SJCRH30 (cell line): ENCODE data around the gene HSPE1. TPM values are rescaled to one million over a fixed set of nuclear protein-coding genes. Genes with fewer than 3 reads are reported as not detected.
"Not testable (repeated sequence)": the region's sequence is repeated elsewhere in the genome, so short reads cannot be mapped to it uniquely, and the experiment has no call there.

ENCODE experiments used
- DNase-seq, 2 experiments: peaks; one replicate each; pipeline ENCODE4 v3.0.0-alpha.2; 2015 to 2020
- H3K27ac ChIP-seq: fragments of 250-450 bp; sonication (Bioruptor Pico); 2 replicates; pipeline ENCODE4 v1.5.1; 2020; ENCODE audit warnings: mild to moderate bottlenecking, moderate library complexity
- H3K27me3 ChIP-seq: fragments of 250-450 bp; sonication (Bioruptor Pico); 2 replicates; pipeline ENCODE4 v1.5.1; 2020; ENCODE audit warnings: mild to moderate bottlenecking, moderate library complexity
- H3K36me3 ChIP-seq: fragments of 250-450 bp; sonication (Bioruptor Pico); 2 replicates; pipeline ENCODE4 v1.5.1; 2020; ENCODE audit warnings: mild to moderate bottlenecking, moderate library complexity
- H3K4me1 ChIP-seq: fragments of 250-450 bp; sonication (Bioruptor Pico); 2 replicates; pipeline ENCODE4 v1.5.1; 2020; ENCODE audit warnings: mild to moderate bottlenecking, moderate library complexity
- H3K4me3 ChIP-seq: fragments of 250-450 bp; sonication (Bioruptor Pico); 2 replicates; pipeline ENCODE4 v1.5.1; 2020; ENCODE audit warnings: mild to moderate bottlenecking, moderate library complexity
- H3K9me3 ChIP-seq: fragments of 250-450 bp; sonication (Bioruptor Pico); replicated peaks from 2 replicates; pipeline ENCODE4 v1.5.1; 2020; ENCODE audit warnings: mild to moderate bottlenecking, moderate library complexity
- total RNA-seq: library from RNA; depleted of rRNA; stranded (reverse); fragments of >200 nt; shearing (Covaris generic); gene quantifications from 2 replicates; pipeline ENCODE4 v1.2.3, GENCODE V29; 2014

Gene HSPE1
- total RNA-seq, 1 experiment from 2014 or later: 395 TPM

DNA sequence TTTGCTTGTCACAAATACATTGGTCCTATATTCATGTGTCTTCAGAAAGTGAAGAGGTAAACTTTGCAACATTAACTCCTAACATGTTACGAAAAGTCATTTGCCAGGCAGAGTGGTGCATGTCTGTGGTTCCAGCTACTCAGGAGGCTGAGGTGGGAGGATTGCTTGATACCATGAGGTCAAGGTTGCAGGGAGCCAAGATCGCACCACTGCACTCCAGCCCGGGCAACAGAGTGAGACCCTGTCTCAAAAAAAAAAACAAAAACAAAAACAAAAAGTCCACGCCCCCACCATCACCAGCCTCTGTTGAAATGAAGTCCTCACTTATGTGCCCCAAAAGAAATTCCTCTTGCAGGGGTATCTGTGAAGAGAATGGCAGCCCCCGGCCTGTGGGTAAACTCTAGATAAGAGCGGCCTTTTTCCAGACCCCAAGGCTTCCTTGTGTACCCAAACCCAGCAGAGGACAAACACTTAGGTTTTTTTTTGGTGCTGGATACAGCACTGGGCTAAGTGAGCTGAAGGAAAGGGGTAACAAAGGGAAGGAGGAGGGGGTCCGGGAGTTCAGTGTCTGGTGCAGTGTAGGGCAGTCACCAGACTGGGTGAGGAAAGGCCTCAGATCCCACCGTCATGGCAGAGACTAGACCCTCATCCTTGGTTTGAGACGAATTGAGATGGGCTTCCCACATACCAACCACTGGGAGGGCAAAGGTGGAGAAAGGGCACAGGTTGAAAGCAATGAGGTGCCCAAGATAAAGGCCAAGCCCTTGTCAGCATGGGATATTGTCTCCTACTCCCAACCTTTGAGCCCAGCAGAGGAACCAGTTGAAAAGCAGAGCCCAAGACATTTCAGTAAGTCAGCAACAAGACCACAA lies 19.8 kb upstream of the HSPE1 start:
- DNase-seq: no peak
- H3K36me3 ChIP-seq: peaks cover 10% of the 10 kb centered on the region
- H3K27ac ChIP-seq: no peak overlapping the region
- H3K4me3 ChIP-seq: no peak overlapping the region
- no peaks in the 10 kb centered on the region for H3K4me1 ChIP-seq
- H3K9me3 ChIP-seq: peaks cover 4% of the 10 kb centered on the region; the same call in 1 of the 2 replicates
- H3K27me3 ChIP-seq: no peaks in the 10 kb centered on the region

DNA sequence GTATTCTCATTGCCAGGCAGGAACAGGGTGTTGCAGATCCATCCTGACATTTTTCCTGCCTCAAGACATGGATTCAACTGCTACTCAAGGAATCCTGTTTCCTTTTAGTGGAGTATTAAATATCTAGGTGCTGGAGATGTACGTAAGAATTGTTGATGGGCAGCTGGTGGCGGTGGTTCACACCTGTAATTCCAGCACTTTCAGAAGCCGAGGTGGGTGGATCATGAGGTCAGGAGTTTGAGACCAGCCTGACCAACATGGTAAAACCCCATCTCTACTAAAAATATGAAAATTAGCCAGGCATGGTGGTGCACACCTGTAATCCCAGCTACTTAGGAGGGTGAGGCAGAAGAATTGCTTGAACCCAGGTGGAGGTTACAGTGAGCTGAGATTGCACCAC lies 15.9 kb upstream of the HSPE1 start:
- not testable (repeated sequence) for DNase-seq, H3K27ac ChIP-seq, H3K9me3 ChIP-seq, H3K27me3 ChIP-seq, H3K4me1 ChIP-seq, H3K4me3 ChIP-seq
- H3K36me3 ChIP-seq: peaks cover 42% of the 10 kb centered on the region

GRCh38 chr2:197486175-197486574 lies 14.0 kb upstream of the HSPE1 start:
- peaks cover 61% of the 10 kb centered on the region for H3K36me3 ChIP-seq
- no peak overlapping the region for H3K4me3 ChIP-seq
- peaks cover 4% of the 10 kb centered on the region; the same call in 1 of the 2 replicates for H3K9me3 ChIP-seq
- H3K27me3 ChIP-seq: no peaks in the 10 kb centered on the region
- DNase-seq: no peak
- no peaks in the 10 kb centered on the region for H3K4me1 ChIP-seq
- no peak overlapping the region for H3K27ac ChIP-seq

DNA sequence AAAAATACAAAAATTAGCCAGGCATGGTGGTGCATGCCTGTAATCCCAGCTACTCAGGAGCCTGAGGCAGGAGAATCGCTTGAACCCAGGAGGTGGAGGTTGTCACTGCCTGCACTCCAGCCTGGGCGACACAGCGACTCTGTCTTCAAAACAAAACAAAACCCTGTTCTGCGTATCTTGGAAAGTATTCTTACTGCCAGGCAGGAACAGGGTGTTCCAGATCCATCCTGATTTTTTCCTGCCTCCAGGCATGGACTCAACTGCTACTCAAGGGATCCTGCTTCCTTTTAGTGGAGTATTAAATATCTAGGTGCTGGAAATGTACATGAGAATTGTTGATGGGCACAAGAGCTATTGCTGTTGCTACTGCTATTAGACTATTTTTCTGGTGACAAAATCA lies 12.8 kb upstream of the HSPE1 start:
- no peaks in the 10 kb centered on the region for H3K27me3 ChIP-seq
- peaks cover 4% of the 10 kb centered on the region; the same call in 1 of the 2 replicates for H3K9me3 ChIP-seq
- no peaks in the 10 kb centered on the region for H3K4me1 ChIP-seq
- no peak overlapping the region for H3K4me3 ChIP-seq
- DNase-seq: no peak
- peaks cover 73% of the 10 kb centered on the region for H3K36me3 ChIP-seq
- no peak overlapping the region for H3K27ac ChIP-seq

DNA sequence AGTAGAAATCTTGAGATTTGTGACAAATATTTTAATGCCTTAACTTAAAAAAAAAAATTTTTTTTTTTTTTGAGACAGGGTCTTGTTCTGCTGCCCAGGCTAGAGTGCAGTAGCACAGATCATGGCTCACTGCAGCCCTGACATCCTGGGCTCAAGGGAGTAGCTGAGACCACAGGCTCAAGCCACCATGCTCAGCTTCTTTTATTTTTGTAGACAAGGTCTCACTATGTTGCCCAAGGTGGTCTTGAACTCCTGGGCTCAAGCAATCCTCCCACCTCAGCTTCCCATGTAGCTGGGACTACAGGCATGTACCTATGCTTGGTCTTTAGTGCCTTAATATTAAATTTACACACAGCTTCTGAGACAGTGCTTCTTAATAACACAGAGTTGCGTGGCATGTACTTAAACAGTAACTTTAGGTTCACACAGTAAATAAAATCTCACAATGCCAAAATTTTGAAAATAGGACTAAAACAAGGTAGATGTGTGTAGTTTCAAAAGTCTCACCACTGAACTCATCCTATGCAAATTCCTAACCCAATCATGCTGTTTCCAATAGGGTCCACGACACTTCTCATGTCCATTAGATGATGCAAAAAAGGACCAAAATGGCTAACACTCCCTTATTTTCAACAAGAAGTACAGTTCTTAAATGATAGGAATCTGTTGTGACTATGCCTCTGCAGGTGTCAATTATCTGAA lies 4.6 kb upstream of the HSPE1 start:
- Histone ChIP-seq H3K27me3 (no peaks in the 10 kb centered on the region), H3K27ac (no peak overlapping the region), H3K4me1 (peaks cover 4% of the 10 kb centered on the region; the same call in 1 of the 2 replicates), H3K4me3 (no peak overlapping the region), H3K36me3 (peaks cover 80% of the 10 kb centered on the region), H3K9me3 (no peaks in the 10 kb centered on the region)
- DNase-seq: no peak

- H3K36me3 ChIP-seq: peaks cover 76% of the 10 kb centered on the region
- H3K4me1 ChIP-seq: peaks cover 4% of the 10 kb centered on the region; the same call in 1 of the 2 replicates
- H3K27ac ChIP-seq: no peak overlapping the region
- no peak overlapping the region for H3K4me3 ChIP-seq
- no peaks in the 10 kb centered on the region for H3K27me3 ChIP-seq
- H3K9me3 ChIP-seq: no peaks in the 10 kb centered on the region
- DNase-seq: no peak
These were observed 3.5 kb upstream of the HSPE1 start for GRCh38 chr2:197496695-197497094.

DNA sequence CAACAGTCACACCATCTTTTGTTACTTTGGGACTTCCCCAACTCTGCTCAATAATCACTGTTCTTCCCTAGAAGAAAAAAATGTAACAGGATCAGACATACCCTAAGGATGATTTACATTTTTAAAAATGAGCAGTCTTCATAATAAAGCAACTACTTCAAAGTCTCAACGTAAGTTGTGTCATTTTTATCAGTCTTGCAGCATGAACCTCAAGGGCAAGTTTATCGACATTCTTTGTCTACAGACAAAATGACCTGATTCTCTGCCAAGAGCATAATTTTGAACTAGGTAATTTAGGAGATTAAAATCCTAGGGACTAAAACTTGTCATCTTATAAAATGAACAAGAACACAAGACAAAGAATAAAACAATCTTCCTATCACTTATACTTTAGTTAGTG lies 2.9 kb upstream of the HSPE1 start:
- DNase-seq: no peak
- H3K4me3 ChIP-seq: peak overlapping the region; percentile 80
- H3K9me3 ChIP-seq: no peaks in the 10 kb centered on the region
- peaks cover 76% of the 10 kb centered on the region for H3K36me3 ChIP-seq
- H3K27ac ChIP-seq: no peak overlapping the region
- no peaks in the 10 kb centered on the region for H3K27me3 ChIP-seq
- peaks cover 7% of the 10 kb centered on the region; the same call in 1 of the 2 replicates for H3K4me1 ChIP-seq

- Histone ChIP-seq H3K27me3 (no peaks in the 10 kb centered on the region), H3K27ac (peak overlapping the region; percentile 74; the same call in 1 of the 2 replicates), H3K9me3 (no peaks in the 10 kb centered on the region), H3K36me3 (peaks cover 76% of the 10 kb centered on the region), H3K4me3 (peak overlapping the region; percentile 80), H3K4me1 (peaks cover 7% of the 10 kb centered on the region; the same call in 1 of the 2 replicates)
- DNase-seq: no peak
These were observed 1.8 kb upstream of the HSPE1 start for GRCh38 chr2:197498235-197498936.

- peak; percentile 31 to 52 for DNase-seq
- Histone ChIP-seq H3K9me3 (no peaks in the 10 kb centered on the region), H3K27ac (peak overlapping the region; percentile 74), H3K4me1 (peaks cover 7% of the 10 kb centered on the region; the same call in 1 of the 2 replicates), H3K27me3 (no peaks in the 10 kb centered on the region), H3K36me3 (peaks cover 73% of the 10 kb centered on the region), H3K4me3 (peak overlapping the region; percentile 80)
These were observed 1.1 kb upstream of the HSPE1 start for GRCh38 chr2:197498937-197499593.

GRCh38 chr2:197500503-197501131 lies 438 bp downstream of the HSPE1 start:
- Histone ChIP-seq H3K27me3 (no peaks in the 10 kb centered on the region), H3K4me3 (peak overlapping the region; percentile 80), H3K36me3 (peaks cover 70% of the 10 kb centered on the region), H3K9me3 (no peaks in the 10 kb centered on the region), H3K4me1 (peaks cover 7% of the 10 kb centered on the region; the same call in 1 of the 2 replicates), H3K27ac (peak overlapping the region; percentile 74)
- no peak for DNase-seq

DNA sequence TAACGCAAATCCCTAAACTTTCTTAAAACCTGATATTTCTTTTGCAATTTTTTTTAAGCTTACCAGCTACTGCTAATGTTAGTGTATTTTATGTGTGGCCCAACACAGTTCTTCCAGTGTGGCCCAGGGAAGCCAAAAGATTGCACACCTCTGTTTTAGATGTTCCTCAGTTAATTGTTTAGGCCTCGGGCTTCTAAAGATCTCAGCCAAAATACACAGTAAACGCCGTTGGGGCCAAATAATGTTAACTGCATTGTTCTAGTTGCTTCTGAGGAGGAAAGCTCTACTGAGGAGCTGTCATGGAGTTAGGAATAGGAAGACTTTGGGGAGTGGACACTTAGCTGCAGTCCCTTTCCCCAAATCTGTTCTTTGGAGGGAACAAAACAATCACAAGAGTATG lies 2.0 kb downstream of the HSPE1 start:
- Histone ChIP-seq H3K27ac (no peak overlapping the region), H3K4me3 (no peak overlapping the region; the same call in 1 of the 2 replicates), H3K9me3 (no peaks in the 10 kb centered on the region), H3K36me3 (peaks cover 62% of the 10 kb centered on the region), H3K4me1 (peaks cover 7% of the 10 kb centered on the region; the same call in 1 of the 2 replicates), H3K27me3 (no peaks in the 10 kb centered on the region)
- DNase-seq: no peak

GRCh38 chr2:197502685-197503084 lies 2.5 kb downstream of the HSPE1 start:
- H3K36me3 ChIP-seq: peaks cover 57% of the 10 kb centered on the region
- DNase-seq: no peak

DNA sequence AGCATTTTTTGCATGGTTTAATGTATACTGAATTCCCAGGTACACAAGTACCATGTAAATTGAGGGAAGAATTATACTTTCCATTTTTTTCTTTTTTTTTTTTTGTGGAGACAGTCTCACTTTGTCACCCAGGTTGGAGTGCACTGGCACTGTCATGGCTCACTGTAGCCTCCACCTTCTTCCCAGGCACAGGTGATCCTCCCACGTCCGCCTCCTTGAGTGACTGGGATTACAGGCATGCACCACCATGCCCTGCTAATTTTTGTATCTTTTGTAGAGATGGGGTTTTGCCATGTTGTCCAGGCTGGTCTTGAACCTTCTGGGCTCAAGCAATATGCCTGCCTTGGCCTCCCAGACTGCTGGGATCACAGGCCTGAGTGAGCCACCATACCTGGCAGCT lies 3.8 kb downstream of the HSPE1 start:
- no peaks in the 10 kb centered on the region for H3K27me3 ChIP-seq
- no peaks in the 10 kb centered on the region for H3K9me3 ChIP-seq
- H3K4me3 ChIP-seq: no peak overlapping the region
- DNase-seq: no peak
- H3K4me1 ChIP-seq: 0 out of 2 replicates have a peak, but pooled peaks cover 3% of the 10 kb centered on the region
- no peak overlapping the region for H3K27ac ChIP-seq
- H3K36me3 ChIP-seq: peaks cover 47% of the 10 kb centered on the region

More at GRCh38 chr2:197502685-197503084, 2.5 kb downstream of the HSPE1 start:
- no peak overlapping the region for H3K4me3 ChIP-seq
- H3K9me3 ChIP-seq: no peaks in the 10 kb centered on the region
- peaks cover 4% of the 10 kb centered on the region; the same call in 1 of the 2 replicates for H3K4me1 ChIP-seq
- no peak overlapping the region for H3K27ac ChIP-seq
- H3K27me3 ChIP-seq: no peaks in the 10 kb centered on the region

GRCh38 chr2:197504512-197504911 lies 4.3 kb downstream of the HSPE1 start:
- Histone ChIP-seq H3K9me3 (no peaks in the 10 kb centered on the region), H3K27me3 (no peaks in the 10 kb centered on the region), H3K4me1 (0 out of 2 replicates have a peak, but pooled peaks cover 3% of the 10 kb centered on the region), H3K4me3 (no peak overlapping the region), H3K36me3 (peaks cover 47% of the 10 kb centered on the region), H3K27ac (no peak overlapping the region)
- DNase-seq: no peak
